ENCODE results near the gene CALML3.

The CALML3 gene

DNA sequence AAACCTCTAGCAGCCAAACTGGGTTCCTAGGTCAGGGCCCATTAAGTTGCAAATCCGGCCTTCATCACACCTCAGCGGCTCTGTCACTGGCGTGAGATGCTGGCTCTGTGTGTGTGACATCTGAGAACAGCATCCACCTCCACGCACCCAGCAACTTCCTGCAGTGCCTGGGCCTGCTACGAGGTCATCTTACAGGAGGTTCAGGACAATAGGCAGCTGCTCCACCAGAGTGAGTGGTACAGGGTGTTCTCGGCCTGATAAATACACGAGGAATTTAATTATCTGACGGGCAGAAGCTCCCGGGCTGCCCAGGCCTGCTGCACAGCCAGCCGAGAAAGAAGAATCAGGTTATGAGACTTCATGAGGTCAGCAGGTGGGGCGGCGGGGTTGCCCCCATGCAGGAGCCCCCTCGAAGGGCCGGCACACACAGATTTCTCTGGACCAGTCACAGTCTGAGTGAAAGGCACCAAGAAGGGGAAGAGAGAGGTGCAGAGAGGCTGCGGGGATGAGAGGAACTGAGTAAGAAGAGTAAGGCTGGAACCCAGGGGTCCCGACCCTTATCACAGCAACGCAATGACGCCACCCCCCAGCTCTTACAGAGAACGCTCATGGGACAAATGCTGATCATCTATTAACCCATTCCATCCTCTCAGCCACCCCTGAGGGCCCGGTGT lies 49.3 kb downstream of the CALML3 start:
- DNase-seq, result no peak

- no peak for DNase-seq
Observed at GRCh38 chr10:5574642-5575131, 49.9 kb downstream of the CALML3 start.

DNA sequence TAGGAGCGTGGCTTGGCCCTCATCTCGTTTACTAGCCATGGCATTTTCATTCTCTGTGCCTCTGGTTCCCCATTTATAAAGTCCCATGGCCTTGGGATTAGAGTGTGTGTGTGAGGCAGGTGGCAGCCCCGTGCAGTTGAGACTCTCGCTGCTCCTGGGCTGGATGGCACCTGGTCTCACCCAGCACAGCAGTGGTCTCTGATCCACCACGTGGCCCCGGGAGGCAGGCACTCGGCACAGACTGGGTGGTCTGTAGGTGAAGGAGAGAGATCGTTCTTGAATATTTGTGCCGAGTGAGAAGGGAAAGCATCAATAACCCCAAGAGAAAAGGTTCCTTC lies 50.4 kb downstream of the CALML3 start:
- no peak for DNase-seq

DNA sequence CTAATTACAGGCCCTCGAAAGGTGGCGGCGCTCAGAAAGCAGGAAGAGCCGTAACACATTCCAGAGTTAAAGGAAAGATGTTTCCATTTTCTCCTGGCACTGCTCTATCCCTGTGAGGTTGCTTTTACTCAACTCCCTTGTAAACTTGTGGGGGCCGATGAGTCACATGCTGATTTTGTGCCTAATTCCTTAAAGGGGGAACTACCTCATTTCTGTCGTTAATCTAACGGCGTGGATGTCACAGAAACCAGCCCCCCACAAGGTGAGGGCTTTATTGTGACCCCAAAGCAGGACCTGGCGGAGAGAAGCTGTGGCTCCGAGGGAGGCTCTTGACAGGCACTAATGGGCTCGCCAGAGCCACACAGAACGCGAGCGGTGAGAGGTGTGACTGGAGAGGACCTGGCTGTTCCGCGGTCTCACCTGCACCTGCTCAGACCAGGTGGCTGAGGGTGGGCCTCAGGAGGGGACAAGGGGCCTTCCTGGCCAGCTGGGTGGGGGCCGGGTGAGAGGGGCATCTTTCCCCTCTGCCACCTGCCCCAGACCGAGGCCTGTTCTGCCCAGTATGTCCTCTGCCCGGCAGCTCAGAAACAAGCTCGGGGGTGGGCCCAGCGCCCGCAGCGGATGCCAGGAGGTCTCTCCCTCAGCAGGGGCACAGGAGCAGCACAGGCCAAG lies 50.9 kb downstream of the CALML3 start:
- DNase-seq, result no peak

GRCh38 chr10:5576154-5576748 lies 51.5 kb downstream of the CALML3 start:
- DNase-seq, result no peak

Data from NCI-H2171 (cell line).